HG03342 (cell line): ENCODE measurements around the gene EPHB2.

Experiments
- ATAC-seq: cut with Tn5 transposase; IDR thresholded peaks from one replicate; pipeline ENCODE4 v1.9.1; 2021; ENCODE audit warnings: mild to moderate bottlenecking, moderate library complexity; ENCODE audit not compliant: unreplicated experiment

EPHB2 gene

DNA sequence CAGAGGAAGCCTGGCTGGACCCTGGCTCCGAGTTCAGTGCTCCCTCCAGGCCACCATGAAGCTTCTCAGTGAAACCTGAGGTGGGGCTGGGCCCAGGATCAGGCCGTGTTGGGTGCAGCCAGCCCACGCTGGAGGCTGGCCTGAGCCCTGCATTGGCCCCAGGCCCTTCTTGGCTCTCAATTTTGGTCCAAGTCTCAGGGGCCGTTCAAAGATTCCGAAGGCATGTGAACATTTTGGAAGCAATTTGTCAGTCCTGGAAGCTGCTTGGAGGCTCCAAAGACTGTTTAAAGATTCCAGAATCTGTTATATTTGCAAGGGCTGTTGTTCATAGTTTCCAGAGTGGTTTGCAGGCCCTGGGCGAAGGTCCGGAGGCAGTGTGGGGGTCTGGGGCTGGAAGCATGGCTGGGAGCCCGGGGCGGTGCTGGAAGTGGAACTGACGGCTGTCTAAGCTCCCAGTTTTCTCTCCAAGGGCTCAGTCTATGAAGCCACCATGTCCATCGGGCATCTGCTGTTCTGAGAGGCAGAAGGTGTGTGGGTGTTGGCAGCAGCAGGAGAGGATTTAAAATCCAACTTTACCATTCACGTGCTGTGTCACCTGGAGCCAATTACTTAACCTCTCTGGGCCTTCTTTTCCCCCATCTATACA lies 104.9 kb downstream of the EPHB2 start:
- ATAC-seq: no peak

DNA sequence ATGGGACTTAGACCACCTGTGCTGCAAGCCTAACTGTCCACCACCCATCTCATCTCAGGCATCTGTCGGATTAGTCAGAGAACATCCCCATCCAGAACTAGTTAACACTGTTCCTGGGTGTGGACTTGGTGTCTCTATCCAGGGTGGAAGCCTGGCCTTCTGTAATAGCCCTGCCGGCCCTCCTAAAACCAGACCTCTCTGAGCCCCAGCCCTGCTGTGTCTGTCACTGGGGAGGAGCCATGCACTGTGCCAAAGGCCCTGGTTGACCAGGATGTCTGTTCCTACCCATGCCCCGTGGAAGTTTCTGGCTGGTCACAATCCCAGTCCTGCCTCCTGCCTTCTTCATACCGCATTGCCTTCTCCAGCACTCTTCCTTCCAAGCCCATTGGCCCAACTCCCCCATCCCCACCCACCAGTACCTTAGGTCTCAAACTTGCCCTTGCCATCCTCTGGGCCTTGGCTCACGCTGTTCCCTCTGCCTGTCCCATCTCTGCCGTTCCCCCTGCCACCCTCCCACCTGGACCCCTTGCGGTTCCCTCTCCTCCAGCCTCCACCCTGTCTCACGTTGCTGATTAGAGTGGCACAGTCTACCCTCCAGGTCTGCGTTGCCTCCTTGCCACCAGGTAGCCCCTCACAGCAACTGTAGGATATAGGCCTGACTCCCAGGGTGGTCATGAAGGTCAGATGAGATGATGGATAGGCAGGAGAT lies 105.6 kb downstream of the EPHB2 start:
- no peak for ATAC-seq

DNA sequence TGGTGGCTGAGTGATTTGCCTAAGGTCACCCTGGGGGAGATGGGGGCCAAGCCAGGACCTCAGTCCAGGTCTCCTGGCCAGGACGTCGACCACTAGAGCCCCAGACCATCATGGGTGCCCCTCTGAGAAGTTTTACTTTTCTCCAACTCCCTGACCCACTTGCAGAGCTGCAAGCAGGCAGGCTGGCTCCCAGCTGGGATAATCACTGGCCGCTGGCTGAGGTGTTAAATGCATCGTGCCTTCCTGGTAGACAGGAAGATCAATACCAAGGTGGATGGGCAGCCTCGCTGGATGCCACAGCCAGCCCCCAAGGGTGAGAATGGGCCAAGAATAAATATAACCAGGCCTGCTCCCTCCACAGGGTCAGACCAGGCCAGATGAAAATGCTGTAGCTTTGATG lies 106.2 kb downstream of the EPHB2 start:
- ATAC-seq: no peak

DNA sequence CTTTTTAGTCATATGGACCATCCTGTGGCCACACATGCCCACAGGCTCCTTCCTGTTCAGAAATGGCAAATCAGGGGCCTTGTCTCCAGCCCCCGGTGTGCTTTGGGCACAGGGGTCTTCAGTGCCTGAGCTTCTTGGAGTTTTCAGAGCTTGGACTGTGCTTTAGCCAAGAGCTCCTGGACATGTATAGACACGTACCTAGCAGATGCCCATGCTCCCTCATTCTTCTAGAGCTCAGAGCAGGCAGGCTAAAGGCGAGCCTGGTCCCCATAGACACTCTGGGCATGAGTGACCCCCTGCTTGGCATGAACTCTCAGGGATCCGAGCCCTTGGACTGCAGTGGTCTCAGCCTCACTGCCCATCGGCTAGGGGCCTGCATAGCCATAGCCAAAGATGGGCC lies 106.8 kb downstream of the EPHB2 start:
- no peak for ATAC-seq

DNA sequence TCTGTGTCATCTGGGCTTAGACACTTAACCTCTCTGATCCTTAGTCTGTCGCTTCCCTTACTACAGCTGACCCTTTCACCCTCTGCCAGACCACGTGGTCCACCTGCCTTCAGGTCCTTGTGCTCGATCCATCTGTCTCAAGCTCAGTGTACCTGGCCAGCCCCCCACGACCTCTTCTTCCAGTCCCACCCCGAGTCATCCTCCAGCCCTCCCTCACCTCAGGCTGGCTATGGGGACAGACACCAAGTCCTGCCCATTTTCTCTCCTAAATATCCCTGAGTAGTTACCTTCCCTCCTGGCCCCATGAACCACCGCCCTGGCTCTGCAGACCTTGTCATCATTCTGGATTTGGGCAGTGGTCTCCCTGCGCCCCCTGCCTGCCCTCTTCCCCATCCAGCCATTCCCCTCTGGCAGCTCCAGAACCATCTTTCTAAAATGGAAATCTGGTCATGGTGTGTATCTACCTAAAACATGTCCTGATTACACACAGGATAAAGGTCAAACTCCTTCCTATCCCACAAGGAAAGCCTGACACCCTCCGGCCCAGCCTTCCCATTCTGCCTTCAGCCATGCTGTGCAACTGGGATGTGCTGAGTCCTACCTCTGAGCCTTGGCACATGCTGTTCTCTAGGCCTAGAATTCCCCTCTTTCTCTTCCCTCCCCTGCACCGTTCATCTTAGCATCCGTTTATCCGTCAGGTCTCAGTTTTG lies 107.6 kb downstream of the EPHB2 start:
- ATAC-seq: no peak

DNA sequence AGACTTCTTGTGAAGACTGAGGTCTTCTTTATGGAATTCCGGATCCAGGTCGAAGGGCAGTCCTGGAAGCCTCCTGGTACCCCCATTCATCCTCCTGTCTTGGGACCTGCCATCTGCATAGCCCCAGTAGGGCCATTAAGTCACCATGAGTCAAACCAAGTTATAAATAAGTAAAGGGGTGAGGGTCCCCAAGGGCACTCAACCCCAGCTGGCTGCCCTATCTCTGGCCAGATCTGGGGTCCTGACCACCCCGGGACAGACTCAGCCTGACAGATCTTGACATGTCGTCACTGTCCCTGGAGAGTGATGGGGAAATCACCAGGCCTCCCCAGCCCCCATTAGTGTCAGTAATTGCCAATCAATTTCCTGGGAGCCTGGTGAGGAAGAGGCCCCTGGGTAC lies 108.7 kb downstream of the EPHB2 start:
- no peak for ATAC-seq

DNA sequence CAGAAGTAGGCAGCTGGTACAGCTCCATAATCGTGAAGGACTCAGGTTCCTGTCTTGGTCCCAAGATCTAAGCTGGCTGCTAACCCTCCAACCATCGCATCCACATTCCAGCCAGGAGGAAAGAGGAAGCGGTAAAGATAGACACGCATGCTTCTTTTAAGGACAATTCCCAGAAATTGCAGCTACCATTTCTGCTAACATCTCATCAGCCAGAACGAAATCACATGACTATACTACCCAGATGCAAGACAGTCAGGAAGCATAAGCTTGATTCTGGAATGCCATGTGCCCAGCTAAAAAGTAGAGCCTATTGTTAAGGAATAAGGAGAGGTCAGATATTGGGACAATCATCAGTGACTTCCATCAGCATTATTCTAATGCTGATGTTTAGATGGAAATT lies 110.4 kb downstream of the EPHB2 start:
- no peak for ATAC-seq

DNA sequence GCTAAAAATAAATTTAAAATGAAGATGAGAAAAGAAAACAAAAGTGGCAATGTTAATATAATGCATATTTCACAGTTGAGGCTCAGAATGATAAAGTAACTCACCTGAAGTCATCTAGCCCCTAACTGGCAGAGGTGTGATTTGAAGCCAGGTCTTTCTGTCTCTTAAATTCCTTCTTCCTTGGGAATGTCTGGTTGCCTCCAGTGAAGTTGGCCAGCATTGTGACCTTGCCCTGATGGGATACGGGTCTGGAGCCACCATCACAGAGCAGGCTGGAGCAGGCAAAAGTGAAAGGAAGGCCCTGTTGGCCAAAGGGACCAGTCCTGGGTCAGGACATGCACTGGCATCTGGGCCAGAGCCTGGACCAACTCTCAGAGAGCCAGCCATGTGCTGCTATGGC lies 111.7 kb downstream of the EPHB2 start:
- ATAC-seq: no peak

DNA sequence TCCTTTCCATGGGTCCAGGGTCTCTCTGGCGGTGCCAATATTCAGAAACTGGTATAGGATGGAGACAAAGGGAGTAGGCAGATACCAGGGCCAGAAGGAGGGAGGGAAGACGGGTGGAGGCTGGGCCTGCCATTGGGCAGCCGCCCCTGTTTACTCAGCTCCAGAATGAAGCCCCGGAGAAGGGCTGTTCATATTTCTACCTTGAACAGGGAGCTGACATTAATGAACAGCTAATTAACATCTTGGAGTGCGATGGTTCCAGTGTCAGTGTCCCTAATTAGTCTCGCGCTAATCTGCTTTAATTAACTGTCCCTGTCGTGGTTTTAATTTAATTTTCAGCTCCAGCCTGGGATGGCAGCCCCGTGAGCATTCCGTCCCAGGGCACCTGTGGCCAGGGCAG lies 113.8 kb downstream of the EPHB2 start:
- no peak for ATAC-seq

DNA sequence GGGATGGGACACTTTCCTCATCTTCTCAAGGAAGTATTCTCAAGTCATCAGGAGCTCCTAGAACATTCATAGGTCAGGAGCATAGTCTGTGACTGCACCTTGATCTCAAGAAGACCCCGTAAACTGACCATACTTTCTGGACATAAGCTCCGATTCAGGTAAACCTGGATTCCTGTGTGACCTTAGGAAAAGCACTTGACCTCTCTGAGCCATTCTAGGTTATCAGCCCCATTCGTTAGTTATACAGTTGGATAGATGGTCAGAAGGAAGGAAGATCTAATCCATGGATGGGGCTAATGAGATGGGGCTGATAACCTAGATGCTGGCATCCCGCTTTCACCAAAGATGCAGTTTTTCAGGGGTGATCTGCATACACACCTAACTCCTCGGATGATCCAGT lies 114.3 kb downstream of the EPHB2 start:
- no peak for ATAC-seq

DNA sequence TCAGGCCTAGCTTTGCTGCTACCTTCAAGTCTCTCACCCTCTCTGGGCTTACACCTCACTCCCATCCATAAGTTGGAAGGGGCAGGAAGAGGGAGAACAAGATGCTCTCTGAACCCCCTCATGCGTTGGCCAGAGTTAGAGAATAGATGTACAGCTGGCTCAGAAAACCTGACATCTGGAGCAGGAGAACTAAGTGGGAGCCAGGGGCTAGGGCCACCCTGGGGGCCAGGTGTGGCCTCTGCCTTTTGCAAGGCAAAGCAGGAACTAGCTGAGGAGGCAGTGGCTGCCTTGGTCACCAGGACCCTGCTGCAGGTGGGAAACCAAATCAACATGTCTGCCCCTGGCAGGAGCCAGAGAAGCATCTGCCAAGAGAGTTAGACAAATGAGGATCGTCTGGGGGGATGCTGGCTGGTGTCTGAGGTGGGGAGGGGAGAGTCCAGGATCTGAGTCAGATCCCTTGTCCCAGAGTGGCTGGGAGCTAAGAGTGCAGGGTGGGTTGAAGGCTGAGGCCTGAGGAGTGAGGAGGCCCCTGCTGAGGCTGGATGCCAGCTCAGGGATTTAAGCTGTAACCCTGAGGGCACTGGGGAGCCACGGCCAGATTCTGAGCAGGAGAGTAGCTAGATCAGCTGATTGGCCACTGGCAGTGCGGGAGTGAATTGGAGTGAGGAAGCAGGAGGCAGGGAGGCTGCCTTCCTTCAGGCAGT lies 115.0 kb downstream of the EPHB2 start:
- no peak for ATAC-seq

DNA sequence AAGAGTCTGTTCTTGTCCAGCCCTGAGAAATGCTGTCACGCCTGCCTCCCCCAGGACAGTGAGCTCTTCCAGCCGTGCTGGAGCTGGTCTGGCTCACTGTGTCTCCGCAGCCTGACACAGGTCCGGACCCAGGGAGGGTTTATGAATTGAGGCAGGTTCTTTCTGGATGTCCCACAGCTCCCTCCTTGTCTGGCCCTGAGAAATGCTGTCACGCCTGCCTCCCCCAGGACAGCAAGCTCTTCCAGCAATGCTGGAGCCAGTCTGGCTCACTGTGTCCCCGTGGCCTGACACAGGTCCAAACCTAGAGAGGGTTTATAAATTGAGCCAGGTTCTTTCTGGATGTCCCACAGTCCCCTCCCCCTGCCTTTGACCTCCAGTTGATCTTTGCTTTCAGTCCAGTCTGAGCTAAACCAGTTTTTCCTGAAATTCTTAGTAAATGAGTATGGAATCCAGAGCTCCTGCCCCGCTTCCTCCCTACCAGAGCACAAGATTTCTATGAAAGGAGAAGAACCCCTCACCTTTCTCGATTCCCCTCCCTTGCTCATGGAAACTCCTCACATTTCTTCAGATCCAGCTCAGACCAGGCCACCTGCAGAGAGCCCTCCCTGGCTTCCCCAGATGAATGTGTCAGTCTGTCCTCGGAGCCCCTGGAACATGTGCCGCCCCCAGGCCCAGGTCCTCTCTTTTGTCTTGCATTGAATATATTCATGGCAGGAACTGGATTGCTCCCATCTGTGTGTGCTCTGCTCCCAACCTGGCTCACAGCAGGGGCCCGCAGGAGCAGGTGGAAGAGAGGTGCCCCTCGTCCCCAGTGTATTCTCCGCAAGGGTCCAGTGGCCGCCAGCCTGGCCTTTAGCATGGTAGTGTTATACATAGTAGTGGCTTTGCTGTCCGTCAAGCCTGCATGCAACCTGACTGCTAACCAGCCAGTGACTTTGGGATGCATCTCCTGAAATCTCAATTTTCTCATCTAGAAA lies 116.3 kb downstream of the EPHB2 start:
- no peak for ATAC-seq

DNA sequence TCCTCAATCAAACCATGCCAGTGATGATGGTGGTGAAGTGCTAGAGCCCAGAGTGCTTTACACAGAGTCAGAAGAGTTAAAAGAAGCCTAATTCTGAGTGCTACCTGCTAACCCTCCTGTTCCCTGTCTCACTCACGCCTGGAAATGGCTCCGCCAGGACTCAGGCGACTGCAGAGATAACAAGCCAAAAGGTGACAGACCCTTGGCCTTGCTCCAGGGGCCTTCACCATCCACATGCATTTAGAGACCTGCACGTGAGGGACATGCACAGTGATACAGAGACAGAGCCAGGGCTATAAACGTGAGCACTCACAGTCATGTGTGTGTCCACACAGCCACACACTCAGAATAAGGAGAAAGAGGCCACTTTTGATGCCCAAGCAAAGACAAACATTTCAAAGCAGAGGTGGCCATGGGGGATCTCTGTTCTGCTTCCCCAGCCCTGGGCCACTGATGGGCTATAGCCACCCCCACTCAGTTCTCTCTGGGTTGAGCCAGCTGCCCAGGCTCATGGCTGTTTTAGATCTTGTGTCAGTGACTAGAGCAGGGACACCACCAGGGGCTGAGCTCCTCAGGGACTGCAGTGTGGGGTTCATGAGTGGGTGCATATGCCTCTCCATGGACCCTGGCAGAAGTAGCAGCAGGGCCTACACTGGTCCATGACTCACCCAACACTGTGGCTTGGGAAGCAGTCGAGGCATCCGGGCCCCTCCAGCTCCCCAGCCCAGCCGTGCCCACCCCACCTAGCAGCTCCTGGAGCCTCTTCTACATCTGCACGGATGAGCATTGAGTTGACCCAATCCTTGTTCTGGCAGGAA lies 117.2 kb downstream of the EPHB2 start:
- ATAC-seq: no peak

DNA sequence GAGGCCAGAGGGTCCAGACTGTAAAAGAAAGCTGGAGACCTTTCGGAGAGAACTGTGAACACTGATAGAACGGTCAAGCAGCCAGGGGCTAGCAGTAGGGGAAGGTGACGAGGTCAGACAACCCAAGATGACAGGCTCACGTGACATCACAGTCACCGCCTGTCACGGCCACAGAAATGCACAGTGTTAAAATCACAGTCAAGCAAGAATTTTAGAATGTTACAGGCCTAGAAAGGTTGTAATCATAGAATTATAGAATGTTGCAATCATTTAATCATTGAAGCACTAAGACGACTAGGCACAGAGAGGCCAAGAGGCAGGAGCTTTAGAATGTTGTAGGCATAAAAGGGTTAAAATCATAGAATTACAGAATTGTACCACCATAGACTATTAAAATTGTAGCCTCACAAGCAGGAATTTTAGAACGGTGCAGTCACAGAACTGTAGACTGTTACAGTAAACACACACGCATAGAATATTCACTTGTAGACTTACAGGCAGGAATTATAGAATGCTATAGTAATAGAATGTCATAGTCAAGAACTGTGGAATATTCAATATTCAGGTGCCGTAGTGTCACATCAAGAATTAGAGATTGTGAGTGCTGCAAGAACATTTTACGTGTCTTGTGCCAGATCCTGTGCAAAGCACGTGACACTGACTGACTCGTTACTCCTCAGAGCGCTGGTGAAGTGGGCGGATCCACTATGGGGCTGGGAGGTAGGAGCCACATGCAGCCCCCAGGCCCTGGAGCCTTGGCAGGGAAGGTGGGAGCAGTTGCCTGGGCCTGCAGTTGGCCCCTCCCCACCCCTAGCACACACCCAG lies 118.1 kb downstream of the EPHB2 start:
- no peak for ATAC-seq

DNA sequence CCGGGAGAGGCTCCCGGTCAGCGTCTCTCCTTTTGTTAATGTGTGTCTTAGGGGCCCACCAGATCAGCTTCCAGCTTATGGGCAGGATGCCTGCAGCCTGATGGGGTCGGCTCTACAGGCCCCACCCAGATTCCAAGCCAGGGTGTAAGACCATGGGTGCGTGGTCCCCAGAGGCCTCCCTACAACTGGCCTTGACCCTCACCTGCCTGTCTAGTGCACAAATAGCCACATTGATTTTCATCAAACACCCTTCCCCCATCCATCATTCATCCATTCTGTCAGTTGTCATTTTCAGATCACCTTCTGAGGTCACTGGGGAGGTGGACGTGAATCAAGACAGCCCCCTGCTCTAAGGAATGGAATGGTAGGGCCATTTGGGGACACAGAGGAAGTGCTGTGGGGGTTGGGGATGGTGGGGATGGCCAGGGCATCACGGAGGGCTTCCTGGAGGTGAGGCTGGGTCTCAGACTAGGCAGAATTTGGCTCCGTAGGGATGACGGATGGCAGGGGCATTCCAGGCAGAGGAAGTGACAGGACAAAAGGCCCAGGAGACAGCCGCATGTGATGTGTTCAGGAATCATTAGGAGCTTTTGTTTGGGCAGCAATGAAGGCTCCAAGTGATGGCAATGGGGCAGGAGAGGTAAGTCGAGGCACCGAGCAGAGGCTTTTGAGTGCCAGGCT lies 118.8 kb downstream of the EPHB2 start:
- no peak for ATAC-seq

DNA sequence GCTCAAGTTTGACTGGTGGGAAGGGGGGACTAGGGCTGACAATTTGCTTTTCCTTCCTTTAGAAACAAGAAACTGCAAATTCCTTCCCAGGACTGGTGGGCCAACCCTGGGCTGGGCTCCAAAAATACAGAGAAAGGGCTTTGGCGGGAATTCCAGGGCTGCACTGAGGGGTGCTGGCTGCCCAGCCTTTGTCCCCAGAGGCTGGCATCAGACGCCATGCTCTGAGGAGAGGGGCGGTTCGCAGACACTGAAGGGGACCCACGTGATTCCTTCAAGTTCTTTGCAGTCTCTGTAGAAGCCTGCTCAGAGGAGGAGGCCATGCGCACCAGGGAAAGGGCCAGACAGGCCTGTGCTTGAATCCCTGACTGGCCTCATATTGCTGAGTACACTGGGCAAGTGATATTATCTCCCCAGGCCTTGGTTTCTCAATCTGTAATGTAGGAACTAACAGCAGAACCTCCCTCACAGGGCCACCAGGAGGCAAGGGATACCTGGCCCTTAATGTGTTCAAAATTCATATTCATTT lies 119.5 kb downstream of the EPHB2 start:
- no peak for ATAC-seq

DNA sequence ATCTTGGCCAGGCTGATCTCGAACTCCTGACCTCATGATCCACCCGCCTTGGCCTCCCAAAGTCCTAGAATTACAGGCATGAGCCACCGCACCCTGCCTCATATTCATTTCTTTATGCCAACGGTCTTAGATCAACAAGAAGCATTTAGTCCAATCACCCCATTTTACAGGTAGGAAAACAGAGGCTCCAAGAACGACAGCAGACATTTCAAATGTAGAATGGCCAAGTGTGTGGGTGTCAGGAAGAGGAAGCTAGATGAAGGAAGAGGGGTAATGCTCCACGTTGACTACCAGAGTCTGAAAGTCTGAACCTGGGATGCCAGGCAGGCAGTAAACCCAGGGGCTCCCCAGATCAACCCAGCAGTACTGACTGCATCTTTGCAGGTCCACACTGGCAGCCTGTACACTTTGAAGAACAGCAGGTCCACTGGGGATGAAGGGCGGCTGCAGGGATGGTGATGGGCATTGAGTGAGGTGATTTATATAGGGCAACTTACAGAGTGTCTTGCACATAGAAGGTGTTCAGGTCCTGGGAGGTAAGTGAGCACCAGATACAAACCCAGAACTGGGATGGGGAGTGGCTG lies 120.2 kb downstream of the EPHB2 start:
- ATAC-seq: no peak
